ENCODE data around the gene NMU. TPM values are rescaled to one million over a fixed set of nuclear protein-coding genes. Genes with fewer than 3 reads are reported as not detected.

NMU gene
- total and polyA plus RNA-seq, 2 of the 4 experiments (the other 2 are of a cell fraction) = not detected

- no peak overlapping the region for H2AK5ac ChIP-seq (ENCODE audit: low read depth, low read length)
- BruUV-seq (replicated peaks) = no TSS peak
- no peaks in the 10 kb centered on the region for H4K20me1 ChIP-seq (ENCODE audit: insufficient read depth, low read length)
- no peak for ATAC-seq (ENCODE audit: low read depth)
- H3K27ac ChIP-seq (ENCODE audit: insufficient read depth, low read length) = no peak overlapping the region
- H3K4ac ChIP-seq (ENCODE audit: low read depth, low read length) = no peak overlapping the region
- H4K91ac ChIP-seq (ENCODE audit: insufficient read depth, low read depth, low read length) = no peak overlapping the region
- peaks cover 2% of the 10 kb centered on the region; the same call in 1 of the 2 replicates for H3K9me3 ChIP-seq (ENCODE audit: control insufficient read depth, insufficient read depth, low read length)
- in situ Hi-C loops (cut with MboI; ENCODE audit: low sequenced_read_pairs) (loop anchor here (25.0 kb wide), 1 partner anchor 560 kb away; no protein-coding TSS in a partner anchor), dilution Hi-C loops (cut with HindIII; ENCODE audit: low sequenced_read_pairs, unreplicated experiment) (no loop called here), intact Hi-C loops (cut with micrococcal nuclease) (loop anchor here (2.0 kb wide), 1 partner anchor 33 kb away; no protein-coding TSS in a partner anchor)
- no peak overlapping the region for H3K9ac ChIP-seq (ENCODE audit: low read depth, low read length)
- no peak overlapping the region for H4K5ac ChIP-seq (ENCODE audit: low read depth, low read length)
- TF ChIP-seq RAD21 (IDR thresholded peaks at IDR 0.05; ENCODE audit: low read length) = no peak
- no peak for TF ChIP-seq MAFK (IDR thresholded peaks at IDR 0.05; ENCODE audit: low read depth, low read length)
- TF ChIP-seq RFX5 (IDR thresholded peaks at IDR 0.05; ENCODE audit: low read depth, low read length) = no peak
- no peak for TF ChIP-seq NFE2L2 (IDR thresholded peaks at IDR 0.05; ENCODE audit: low read depth, low read length)
- TF ChIP-seq BHLHE40 (IDR thresholded peaks at IDR 0.05; ENCODE audit: low read depth, low read length) = no peak
- no peak for TF ChIP-seq SMC3 (IDR thresholded peaks at IDR 0.05; ENCODE audit: low read depth, low read length)
- no peak for TF ChIP-seq RCOR1 (IDR thresholded peaks at IDR 0.05; ENCODE audit: insufficient replicate concordance, low read length)
- TF ChIP-seq POLR2A (IDR thresholded peaks at IDR 0.05; ENCODE audit: low read depth, low read length) = no peak
- TF ChIP-seq MXI1 (IDR thresholded peaks at IDR 0.05; ENCODE audit: borderline replicate concordance, low read depth, low read length) = no peak
- TF ChIP-seq, protein P1, sequence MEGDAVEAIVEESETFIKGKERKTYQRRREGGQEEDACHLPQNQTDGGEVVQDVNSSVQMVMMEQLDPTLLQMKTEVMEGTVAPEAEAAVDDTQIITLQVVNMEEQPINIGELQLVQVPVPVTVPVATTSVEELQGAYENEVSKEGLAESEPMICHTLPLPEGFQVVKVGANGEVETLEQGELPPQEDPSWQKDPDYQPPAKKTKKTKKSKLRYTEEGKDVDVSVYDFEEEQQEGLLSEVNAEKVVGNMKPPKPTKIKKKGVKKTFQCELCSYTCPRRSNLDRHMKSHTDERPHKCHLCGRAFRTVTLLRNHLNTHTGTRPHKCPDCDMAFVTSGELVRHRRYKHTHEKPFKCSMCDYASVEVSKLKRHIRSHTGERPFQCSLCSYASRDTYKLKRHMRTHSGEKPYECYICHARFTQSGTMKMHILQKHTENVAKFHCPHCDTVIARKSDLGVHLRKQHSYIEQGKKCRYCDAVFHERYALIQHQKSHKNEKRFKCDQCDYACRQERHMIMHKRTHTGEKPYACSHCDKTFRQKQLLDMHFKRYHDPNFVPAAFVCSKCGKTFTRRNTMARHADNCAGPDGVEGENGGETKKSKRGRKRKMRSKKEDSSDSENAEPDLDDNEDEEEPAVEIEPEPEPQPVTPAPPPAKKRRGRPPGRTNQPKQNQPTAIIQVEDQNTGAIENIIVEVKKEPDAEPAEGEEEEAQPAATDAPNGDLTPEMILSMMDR (conservative IDR thresholded peaks at IDR 0.05; ENCODE audit: low read depth, low read length) = no peak
- TF ChIP-seq USF2 (IDR thresholded peaks at IDR 0.05; ENCODE audit: low read depth, low read length) = no peak
- no peak for TF ChIP-seq CEBPB (IDR thresholded peaks at IDR 0.05; ENCODE audit: low read depth, low read length)
- no peak for TF ChIP-seq FOS (IDR thresholded peaks at IDR 0.05; ENCODE audit: low read depth, low read length)
- no peak for TF ChIP-seq CHD1 (IDR thresholded peaks at IDR 0.05; ENCODE audit: low read depth, low read length)
- H3K9me1 ChIP-seq (ENCODE audit: insufficient read depth, low read length) = no peaks in the 10 kb centered on the region
- H2AFZ ChIP-seq (replicated peaks; ENCODE audit: low read length, poor library complexity) = no peak overlapping the region
- H2BK15ac ChIP-seq (ENCODE audit: low read depth, low read length) = no peak overlapping the region
- H3K79me1 ChIP-seq (ENCODE audit: low read depth in 1 of 2, low read length in 2 of 2) = no peaks in the 10 kb centered on the region
- 90% methylated on average over 2 of the region's 3 CpGs; no CpG with 5 or more reads in 1 of the 2 experiments for WGBS, 2 experiments (ENCODE audit: extremely low coverage in 2 of 2, insufficient read length in 1 of 2)
- H2AK9ac ChIP-seq (replicated peaks; ENCODE audit: low read depth, low read length, poor library complexity) = no peak overlapping the region
- no peak overlapping the region for H3K4me2 ChIP-seq (ENCODE audit: low read depth, low read length)
- no peaks in the 10 kb centered on the region; the same call in 1 of the 2 replicates for H3K27me3 ChIP-seq (ENCODE audit: control insufficient read depth, insufficient read depth, low read length)
- no peak overlapping the region for H3K14ac ChIP-seq (replicated peaks; ENCODE audit: low read depth, low read length)
- H3K23ac ChIP-seq (ENCODE audit: low read depth, low read length) = no peak overlapping the region
- no peak overlapping the region for H3K56ac ChIP-seq (ENCODE audit: extremely low read depth, insufficient read depth, low read length)
- ChIA-PET CTCF (no interaction called here), POLR2A (ENCODE audit: unreplicated experiment) (no interaction called here)
- H3K18ac ChIP-seq (ENCODE audit: low read depth, low read length) = no peak overlapping the region
- H2BK20ac ChIP-seq (ENCODE audit: low read depth, low read length) = no peak overlapping the region
- H2BK5ac ChIP-seq (ENCODE audit: low read depth, low read length, poor library complexity, severe bottlenecking) = no peak overlapping the region
- no peaks in the 10 kb centered on the region for H3K4me1 ChIP-seq (ENCODE audit: control insufficient read depth, insufficient read depth, low read length)
- H2BK120ac ChIP-seq (ENCODE audit: low read depth, low read length) = no peak overlapping the region
- H4K8ac ChIP-seq (ENCODE audit: low read depth in 2 of 2, low read length in 2 of 2) = no peak overlapping the region
- H3K36me3 ChIP-seq (ENCODE audit: control insufficient read depth, insufficient read depth, low read length) = no peaks in the 10 kb centered on the region
- H3K4me3 ChIP-seq (ENCODE audit: insufficient read depth, low read depth, low read length) = no peak overlapping the region
- no peak for DNase-seq
Observed at GRCh38 chr4:55571806-55572205, 64.3 kb downstream of the NMU start.
